ENCODE data around the gene ZBTB7B.
A peak's percentile ranks its signal among the peaks of the same experiment; 100 is the strongest.

ZBTB7B gene

GRCh38 chr1:155049651-155050559 is 47.3 kb downstream of the ZBTB7B start:
- no peak overlapping the region for H2BK120ac ChIP-seq (ENCODE audit: low read depth, low read length)
- WGBS, 2 donors (ENCODE audit: extremely low coverage in 2 of 2, insufficient read length in 2 of 2, insufficient replicate concordance in 1 of 2) = no CpG with 5 or more reads among the region's 10 CpGs
- H3K27me3 ChIP-seq (ENCODE audit: control insufficient read depth in 3 of 3, insufficient read depth in 3 of 3, low read depth in 1 of 3, low read length in 3 of 3) = no peaks in the 10 kb centered on the region
- no peak overlapping the region for H2BK15ac ChIP-seq (ENCODE audit: low read length)
- H4K91ac ChIP-seq (ENCODE audit: low read depth, low read length, poor library complexity) = no peak overlapping the region
- H3K4me3 ChIP-seq (ENCODE audit: low read length in 2 of 2) = peak overlapping the region in 1 of 2 donors; percentile 68
- H3K4me2 ChIP-seq (ENCODE audit: insufficient read depth, low read length, poor library complexity, severe bottlenecking) = peak overlapping the region; percentile 99
- no peak overlapping the region for H2BK12ac ChIP-seq (ENCODE audit: low read length)
- H4K8ac ChIP-seq (ENCODE audit: low read depth, low read length) = no peak overlapping the region
- H3K9me3 ChIP-seq (replicated peaks in 1 of 2; ENCODE audit: control insufficient read depth in 2 of 2, insufficient read depth in 1 of 2, low read depth in 1 of 2, low read length in 2 of 2) = no peaks in the 10 kb centered on the region
- no peak overlapping the region for H2BK5ac ChIP-seq (ENCODE audit: low read length)
- no peak for DNase-seq (ENCODE audit: low spot score)
- peak overlapping the region; percentile 94 for H3K23ac ChIP-seq (ENCODE audit: low read depth, low read length, poor library complexity)
- no peaks in the 10 kb centered on the region for H3K79me1 ChIP-seq (ENCODE audit: low read depth, low read length)
- peak overlapping the region; percentile 74 for H3K18ac ChIP-seq (ENCODE audit: low read length)
- peak overlapping the region; percentile 37 for H3K27ac ChIP-seq (replicated peaks; ENCODE audit: low read length)
- no peak overlapping the region for H3K4ac ChIP-seq (ENCODE audit: low read length)
- H3K4me1 ChIP-seq (ENCODE audit: control insufficient read depth in 2 of 2, insufficient read depth in 1 of 2, low read depth in 1 of 2, low read length in 2 of 2) = peaks cover 19 to 21% of the 10 kb centered on the region in 2 donors
- no peak overlapping the region for H3K14ac ChIP-seq (ENCODE audit: low read length)
- peak overlapping the region; percentile 75 for H3K9ac ChIP-seq (ENCODE audit: low read depth, low read length, poor library complexity)
- H3K36me3 ChIP-seq (replicated peaks in 1 of 2; ENCODE audit: control insufficient read depth in 2 of 2, insufficient read depth in 2 of 2, low read length in 2 of 2) = peaks cover 6 to 12% of the 10 kb centered on the region in 2 donors
- H2AK5ac ChIP-seq (ENCODE audit: low read depth, low read length) = peak overlapping the region; percentile 9
- H2AFZ ChIP-seq (ENCODE audit: low read length) = peak overlapping the region; percentile 92

GRCh38 chr1:155050560-155051341 is 48.1 kb downstream of the ZBTB7B start, which contains the start of gene ADAM15:
Gene ADAM15 (plus strand): TSS chr1:155051316. CDS start chr1:155051387, 71 bp downstream.
- Histone ChIP-seq H2BK5ac (ENCODE audit: low read length) (peak within 1 kb of the TSS; percentile 54), H3K27ac (replicated peaks; ENCODE audit: low read length) (peak within 1 kb of the TSS; percentile 82), H2BK15ac (ENCODE audit: low read length) (peak within 1 kb of the TSS; percentile 61), H3K23ac (ENCODE audit: low read depth, low read length, poor library complexity) (peak within 1 kb of the TSS; percentile 94), H2BK120ac (ENCODE audit: low read depth, low read length) (peak within 1 kb of the TSS; percentile 99), H3K9me3 (replicated peaks in 1 of 2; ENCODE audit: control insufficient read depth in 2 of 2, insufficient read depth in 1 of 2, low read depth in 1 of 2, low read length in 2 of 2) (no peaks in the 10 kb centered on the region), H2AK5ac (ENCODE audit: low read depth, low read length) (peak within 1 kb of the TSS; percentile 96), H3K4me3 (ENCODE audit: low read length in 2 of 2) (peak within 1 kb of the TSS; percentile 68 to 92), H3K18ac (ENCODE audit: low read length) (peak within 1 kb of the TSS; percentile 99), H3K27me3 (ENCODE audit: control insufficient read depth in 3 of 3, insufficient read depth in 3 of 3, low read depth in 1 of 3, low read length in 3 of 3) (no peaks in the 10 kb centered on the region), H4K91ac (ENCODE audit: low read depth, low read length, poor library complexity) (peak within 1 kb of the TSS; percentile 82), H2BK12ac (ENCODE audit: low read length) (peak within 1 kb of the TSS; percentile 91), H3K36me3 (replicated peaks in 1 of 2; ENCODE audit: control insufficient read depth in 2 of 2, insufficient read depth in 2 of 2, low read length in 2 of 2) (peaks cover 10 to 18% of the 10 kb centered on the region in 2 donors), H3K4me2 (ENCODE audit: insufficient read depth, low read length, poor library complexity, severe bottlenecking) (peak within 1 kb of the TSS; percentile 99), H3K14ac (ENCODE audit: low read length) (peak within 1 kb of the TSS; percentile 100), H3K79me1 (ENCODE audit: low read depth, low read length) (no peaks in the 10 kb centered on the region), H3K4ac (ENCODE audit: low read length) (peak within 1 kb of the TSS; percentile 97), H3K4me1 (ENCODE audit: control insufficient read depth in 2 of 2, insufficient read depth in 1 of 2, low read depth in 1 of 2, low read length in 2 of 2) (peaks cover 17% of the 10 kb centered on the region in 2 donors), H2AFZ (ENCODE audit: low read length) (peak within 1 kb of the TSS; percentile 95), H3K9ac (ENCODE audit: low read depth, low read length, poor library complexity) (peak within 1 kb of the TSS; percentile 99), H4K8ac (ENCODE audit: low read depth, low read length) (no peak within 1 kb of the TSS)
- peak; percentile 81 for DNase-seq (ENCODE audit: low spot score)
- WGBS, 2 donors (ENCODE audit: extremely low coverage in 2 of 2, insufficient read length in 2 of 2, insufficient replicate concordance in 1 of 2) = no CpG with 5 or more reads among the region's 99 CpGs

GRCh38 chr1:155051342-155051776 is 48.8 kb downstream of the ZBTB7B start:
- H3K27me3 ChIP-seq (ENCODE audit: control insufficient read depth in 3 of 3, insufficient read depth in 3 of 3, low read depth in 1 of 3, low read length in 3 of 3) = no peaks in the 10 kb centered on the region
- H2BK120ac ChIP-seq (ENCODE audit: low read depth, low read length) = no peak overlapping the region
- no peaks in the 10 kb centered on the region for H3K79me1 ChIP-seq (ENCODE audit: low read depth, low read length)
- WGBS, 2 donors (ENCODE audit: extremely low coverage in 2 of 2, insufficient read length in 2 of 2, insufficient replicate concordance in 1 of 2) = no CpG with 5 or more reads among the region's 31 CpGs
- H4K91ac ChIP-seq (ENCODE audit: low read depth, low read length, poor library complexity) = no peak overlapping the region
- peak overlapping the region; percentile 54 for H2BK15ac ChIP-seq (ENCODE audit: low read length)
- H4K8ac ChIP-seq (ENCODE audit: low read depth, low read length) = no peak overlapping the region
- peak overlapping the region; percentile 78 for H3K18ac ChIP-seq (ENCODE audit: low read length)
- no peak overlapping the region for H2BK12ac ChIP-seq (ENCODE audit: low read length)
- H3K4me3 ChIP-seq (ENCODE audit: low read length in 2 of 2) = peak overlapping the region; percentile 68 to 92
- peaks cover 17% of the 10 kb centered on the region in 2 donors for H3K4me1 ChIP-seq (ENCODE audit: control insufficient read depth in 2 of 2, insufficient read depth in 1 of 2, low read depth in 1 of 2, low read length in 2 of 2)
- H3K23ac ChIP-seq (ENCODE audit: low read depth, low read length, poor library complexity) = peak overlapping the region; percentile 94
- no peak overlapping the region for H3K14ac ChIP-seq (ENCODE audit: low read length)
- H3K9ac ChIP-seq (ENCODE audit: low read depth, low read length, poor library complexity) = peak overlapping the region; percentile 88
- peak overlapping the region; percentile 95 for H2AFZ ChIP-seq (ENCODE audit: low read length)
- H3K4me2 ChIP-seq (ENCODE audit: insufficient read depth, low read length, poor library complexity, severe bottlenecking) = peak overlapping the region; percentile 92
- H3K9me3 ChIP-seq (replicated peaks in 1 of 2; ENCODE audit: control insufficient read depth in 2 of 2, insufficient read depth in 1 of 2, low read depth in 1 of 2, low read length in 2 of 2) = no peaks in the 10 kb centered on the region
- H2BK5ac ChIP-seq (ENCODE audit: low read length) = peak overlapping the region; percentile 54
- DNase-seq (ENCODE audit: low spot score) = peak; percentile 24
- no peak overlapping the region for H3K4ac ChIP-seq (ENCODE audit: low read length)
- no peak overlapping the region for H3K27ac ChIP-seq (replicated peaks; ENCODE audit: low read length)
- peak overlapping the region; percentile 76 for H2AK5ac ChIP-seq (ENCODE audit: low read depth, low read length)
- H3K36me3 ChIP-seq (replicated peaks in 1 of 2; ENCODE audit: control insufficient read depth in 2 of 2, insufficient read depth in 2 of 2, low read length in 2 of 2) = peaks cover 14 to 24% of the 10 kb centered on the region in 2 donors

All from neuronal stem cell (in vitro differentiated cells).